ENCODE measurements around the gene CAMSAP2. TPM values are rescaled to one million over a fixed set of nuclear protein-coding genes. Genes with fewer than 3 reads are reported as not detected.

Gene CAMSAP2
- total RNA-seq, 4 donors from 2014 or later, result 37.8 to 47.4 (median 46.0) TPM

DNA sequence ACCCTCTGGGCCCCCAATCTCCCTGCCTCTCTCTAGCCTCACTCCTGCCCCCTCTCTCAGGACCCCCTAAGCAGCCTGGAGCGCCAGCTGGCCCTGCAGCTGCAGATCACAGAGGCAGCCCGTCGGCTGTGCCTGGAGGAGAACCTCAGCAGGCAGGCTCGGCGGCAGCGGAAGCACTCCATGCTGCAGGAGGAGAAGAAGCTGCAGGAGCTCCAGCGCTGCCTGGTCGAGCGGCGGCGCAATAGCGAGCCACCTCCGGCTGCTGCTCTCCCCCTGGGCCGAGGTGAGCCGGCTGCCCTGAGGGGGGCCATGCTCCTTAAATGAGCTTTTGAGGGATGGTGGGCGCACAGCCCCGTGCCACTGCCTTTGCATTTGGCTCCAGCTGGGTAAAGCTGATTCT, 162.2 kb downstream of the CAMSAP2 start:
- H3K27ac ChIP-seq, result no peak overlapping the region
- no peaks in the 10 kb centered on the region for H3K4me1 ChIP-seq
- no peaks in the 10 kb centered on the region for H3K27me3 ChIP-seq
- H3K9me3 ChIP-seq, result no peaks in the 10 kb centered on the region
- TF ChIP-seq POLR2AphosphoS5 (IDR thresholded peaks at IDR 0.05), result no peak
- TF ChIP-seq, protein P1, sequence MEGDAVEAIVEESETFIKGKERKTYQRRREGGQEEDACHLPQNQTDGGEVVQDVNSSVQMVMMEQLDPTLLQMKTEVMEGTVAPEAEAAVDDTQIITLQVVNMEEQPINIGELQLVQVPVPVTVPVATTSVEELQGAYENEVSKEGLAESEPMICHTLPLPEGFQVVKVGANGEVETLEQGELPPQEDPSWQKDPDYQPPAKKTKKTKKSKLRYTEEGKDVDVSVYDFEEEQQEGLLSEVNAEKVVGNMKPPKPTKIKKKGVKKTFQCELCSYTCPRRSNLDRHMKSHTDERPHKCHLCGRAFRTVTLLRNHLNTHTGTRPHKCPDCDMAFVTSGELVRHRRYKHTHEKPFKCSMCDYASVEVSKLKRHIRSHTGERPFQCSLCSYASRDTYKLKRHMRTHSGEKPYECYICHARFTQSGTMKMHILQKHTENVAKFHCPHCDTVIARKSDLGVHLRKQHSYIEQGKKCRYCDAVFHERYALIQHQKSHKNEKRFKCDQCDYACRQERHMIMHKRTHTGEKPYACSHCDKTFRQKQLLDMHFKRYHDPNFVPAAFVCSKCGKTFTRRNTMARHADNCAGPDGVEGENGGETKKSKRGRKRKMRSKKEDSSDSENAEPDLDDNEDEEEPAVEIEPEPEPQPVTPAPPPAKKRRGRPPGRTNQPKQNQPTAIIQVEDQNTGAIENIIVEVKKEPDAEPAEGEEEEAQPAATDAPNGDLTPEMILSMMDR (IDR thresholded peaks at IDR 0.05), result no peak
- no peak for TF ChIP-seq POLR2A (IDR thresholded peaks at IDR 0.05)
- TF ChIP-seq EP300 (IDR thresholded peaks at IDR 0.05), result no peak
- ATAC-seq, result no peak
- H3K36me3 ChIP-seq, result no peaks in the 10 kb centered on the region
- H3K4me3 ChIP-seq, result no peak overlapping the region
- WGBS, 2 donors (ENCODE audit: low coverage in 1 of 2), result no CpG with 5 or more reads among the region's 17 CpGs

DNA sequence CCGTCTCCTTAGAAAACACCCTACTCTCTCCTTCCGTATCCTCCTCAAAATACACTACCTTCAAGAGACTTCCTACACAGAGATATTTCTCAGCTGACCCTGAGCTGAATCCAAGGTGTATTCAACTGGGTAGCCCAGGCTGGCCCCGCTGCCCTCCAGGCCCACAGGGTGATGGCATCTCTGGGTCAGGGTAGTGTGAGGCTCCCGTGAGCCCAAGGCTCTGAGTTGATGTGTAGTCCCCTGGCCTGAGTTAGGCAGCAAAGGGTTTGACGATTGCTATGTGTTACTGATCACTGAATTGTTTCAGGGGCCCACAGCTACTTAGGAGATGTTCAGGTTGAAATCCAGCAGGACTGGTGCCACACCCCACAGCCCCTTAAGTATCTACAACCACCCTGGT, 162.7 kb downstream of the CAMSAP2 start:
- H3K4me3 ChIP-seq, result no peak overlapping the region
- ATAC-seq, result no peak
- no peaks in the 10 kb centered on the region for H3K9me3 ChIP-seq
- no peaks in the 10 kb centered on the region for H3K4me1 ChIP-seq
- 100% methylated on average over 2 of the region's 5 CpGs; no CpG with 5 or more reads in 1 of the 2 donors for WGBS, 2 donors (ENCODE audit: low coverage in 1 of 2)
- no peak overlapping the region for H3K27ac ChIP-seq
- no peaks in the 10 kb centered on the region for H3K36me3 ChIP-seq
- TF ChIP-seq, protein P1 (IDR thresholded peaks at IDR 0.05), result no peak
- no peak for TF ChIP-seq EP300 (IDR thresholded peaks at IDR 0.05)
- no peak for TF ChIP-seq POLR2AphosphoS5 (IDR thresholded peaks at IDR 0.05)
- no peak for TF ChIP-seq POLR2A (IDR thresholded peaks at IDR 0.05)
- no peaks in the 10 kb centered on the region for H3K27me3 ChIP-seq

DNA sequence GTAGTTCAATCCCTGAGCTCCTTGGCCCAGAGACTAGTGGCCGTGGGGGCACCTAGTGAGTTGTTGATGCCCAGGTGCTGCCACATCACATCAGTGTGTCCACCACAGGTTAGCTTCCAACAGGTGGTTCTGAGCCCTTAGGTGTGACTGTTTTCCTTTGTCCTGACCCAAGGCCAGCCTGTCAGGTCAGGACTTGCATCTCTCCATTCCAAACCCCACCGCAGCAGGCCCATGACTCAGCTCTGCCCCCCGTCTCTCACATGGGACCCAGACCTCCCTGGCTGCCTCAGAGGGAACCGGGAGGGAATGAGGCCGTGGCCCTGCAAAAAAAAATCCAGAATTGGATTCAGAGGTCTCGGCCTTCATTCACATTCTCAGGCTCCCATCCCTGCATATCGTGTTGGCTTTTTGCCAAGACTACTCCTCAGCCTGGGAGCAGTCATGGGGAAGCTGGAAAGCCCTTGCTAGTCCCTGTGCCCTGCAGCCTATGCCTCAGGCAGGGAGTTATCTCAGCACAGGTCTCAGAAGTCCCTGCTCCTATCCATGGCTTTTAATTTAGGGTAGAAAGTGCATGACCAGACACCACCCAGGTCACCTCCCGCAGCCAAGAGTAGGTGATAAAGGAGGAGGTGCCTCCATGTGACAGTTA, 163.2 kb downstream of the CAMSAP2 start:
- Histone ChIP-seq H3K4me1 (no peaks in the 10 kb centered on the region), H3K27ac (no peak overlapping the region), H3K27me3 (no peaks in the 10 kb centered on the region), H3K9me3 (no peaks in the 10 kb centered on the region), H3K36me3 (no peaks in the 10 kb centered on the region), H3K4me3 (no peak overlapping the region)
- TF ChIP-seq EP300 (IDR thresholded peaks at IDR 0.05) (no peak), POLR2AphosphoS5 (IDR thresholded peaks at IDR 0.05) (no peak), POLR2A (IDR thresholded peaks at IDR 0.05) (no peak)
- TF ChIP-seq, protein P1 (IDR thresholded peaks at IDR 0.05), result no peak
- 61 to 89% methylated on average over 3 to 4 of the region's 8 CpGs for WGBS, 2 donors (ENCODE audit: low coverage in 1 of 2)
- no peak for ATAC-seq

DNA sequence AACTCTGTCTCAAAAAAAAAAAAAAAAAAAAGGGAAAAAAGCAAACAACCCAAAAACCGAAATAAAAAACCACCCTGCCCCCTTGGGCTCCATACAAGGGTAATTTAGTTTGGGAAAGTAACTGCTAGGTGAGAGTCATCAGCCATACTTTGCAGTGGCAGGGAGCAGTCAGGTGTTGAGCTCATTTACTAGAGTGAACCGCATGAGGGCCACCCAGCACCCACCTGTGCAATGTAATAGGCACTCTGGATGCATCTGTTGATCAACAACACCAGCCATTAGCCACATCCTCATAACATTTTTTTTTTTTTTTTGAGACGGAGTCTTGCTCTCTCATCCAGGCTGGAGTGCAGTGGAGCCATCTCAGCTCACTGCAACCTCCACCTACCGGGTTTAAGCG, 165.1 kb downstream of the CAMSAP2 start:
- ATAC-seq, result no peak
- H3K4me3 ChIP-seq, result no peak overlapping the region
- H3K9me3 ChIP-seq, result no peaks in the 10 kb centered on the region
- no peak overlapping the region for H3K27ac ChIP-seq
- H3K27me3 ChIP-seq, result peaks cover 2% of the 10 kb centered on the region
- H3K36me3 ChIP-seq, result no peaks in the 10 kb centered on the region
- H3K4me1 ChIP-seq, result no peaks in the 10 kb centered on the region
- 88 to 94% methylated on average over 3 to 4 of the region's 5 CpGs for WGBS, 2 donors (ENCODE audit: low coverage in 1 of 2)
- TF ChIP-seq EP300 (IDR thresholded peaks at IDR 0.05) (no peak), POLR2A (IDR thresholded peaks at IDR 0.05) (no peak), POLR2AphosphoS5 (IDR thresholded peaks at IDR 0.05) (no peak)
- TF ChIP-seq, protein P1 (IDR thresholded peaks at IDR 0.05), result no peak

DNA sequence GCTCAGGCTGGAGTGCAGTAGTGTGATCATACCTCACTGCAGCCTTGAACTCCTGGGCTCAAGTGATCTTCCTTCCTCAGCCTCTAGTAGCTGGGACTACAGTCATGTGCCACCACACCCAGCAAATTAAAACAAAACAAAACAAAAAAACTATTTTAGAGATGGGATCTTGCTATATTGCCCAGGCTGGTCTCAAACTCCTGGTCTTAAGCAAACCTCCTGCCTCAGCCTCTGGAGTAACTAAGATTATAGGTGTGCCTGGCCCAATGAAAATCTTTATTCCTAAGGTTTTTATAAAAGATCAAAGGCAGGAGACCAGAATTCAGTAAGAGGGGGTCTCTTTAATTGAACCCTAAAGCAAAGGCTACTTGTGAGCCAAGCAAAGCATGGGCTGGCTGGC, 166.1 kb downstream of the CAMSAP2 start:
- Histone ChIP-seq H3K9me3 (no peaks in the 10 kb centered on the region), H3K27me3 (peaks cover 5% of the 10 kb centered on the region), H3K36me3 (no peaks in the 10 kb centered on the region), H3K4me3 (no peak overlapping the region), H3K4me1 (no peaks in the 10 kb centered on the region), H3K27ac (no peak overlapping the region)
- no peak for ATAC-seq
- TF ChIP-seq, protein P1 (IDR thresholded peaks at IDR 0.05), result no peak
- TF ChIP-seq POLR2A (IDR thresholded peaks at IDR 0.05) (no peak), POLR2AphosphoS5 (IDR thresholded peaks at IDR 0.05) (no peak), EP300 (IDR thresholded peaks at IDR 0.05) (no peak)
